ENCODE data around the gene ZSCAN29. TPM values are rescaled to one million over a fixed set of nuclear protein-coding genes. Genes with fewer than 3 reads are reported as not detected.

Gene ZSCAN29
- polyA plus RNA-seq, 1 donor from 2014 or later = 37.5 TPM

DNA sequence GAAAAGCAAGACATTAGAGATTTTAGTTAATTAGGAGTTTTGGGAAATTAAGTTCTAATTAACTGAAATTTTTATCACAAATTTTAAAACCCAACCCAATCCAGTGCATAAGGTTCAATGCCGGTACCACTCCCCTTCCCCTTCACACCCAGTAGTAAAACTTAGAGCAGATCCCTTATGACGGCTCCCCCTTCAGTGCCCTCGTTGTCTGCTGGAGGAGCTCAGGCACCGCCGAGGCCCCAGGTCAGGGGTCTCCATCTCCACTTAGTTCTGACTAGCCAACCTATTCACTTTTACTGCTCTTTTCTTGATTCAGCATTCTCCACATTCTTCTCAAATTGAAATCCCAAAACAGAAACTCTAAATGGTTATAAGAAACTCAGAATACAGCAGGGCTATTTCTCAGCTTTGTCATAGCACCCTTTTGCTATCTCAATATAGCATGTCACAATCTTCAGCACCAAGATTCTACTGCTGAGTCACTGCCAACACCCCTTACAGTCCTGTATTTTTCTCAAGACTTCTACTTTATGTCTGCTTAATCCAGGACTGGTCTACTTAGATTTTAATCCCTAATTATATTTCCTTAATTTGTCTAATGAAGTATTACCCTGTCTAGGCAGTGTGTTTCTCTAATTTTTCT, 39.9 kb upstream of the ZSCAN29 start:
- H3K9ac ChIP-seq (ENCODE audit: low read length) = no peak overlapping the region
- no peak overlapping the region for H3K4me3 ChIP-seq (ENCODE audit: low read length)
- TF ChIP-seq POLR2AphosphoS5 (IDR thresholded peaks at IDR 0.05) (no peak), MXI1 (conservative IDR thresholded peaks at IDR 0.05; ENCODE audit: poor library complexity, severe bottlenecking) (no peak), RAD21 (conservative IDR thresholded peaks at IDR 0.05) (no peak), EZH2 (IDR thresholded peaks at IDR 0.05; ENCODE audit: borderline replicate concordance, insufficient read depth, low read length, poor library complexity, severe bottlenecking) (no peak), CTCF (IDR thresholded peaks at IDR 0.05; ENCODE audit: poor library complexity, severe bottlenecking) (no peak), EP300 (conservative IDR thresholded peaks at IDR 0.05; ENCODE audit: poor library complexity, severe bottlenecking) (no peak), TAF1 (IDR thresholded peaks at IDR 0.05; ENCODE audit: low read depth) (no peak), SMC3 (conservative IDR thresholded peaks at IDR 0.05; ENCODE audit: poor library complexity) (no peak), REST (IDR thresholded peaks at IDR 0.05; ENCODE audit: borderline replicate concordance) (no peak)
- H3K27ac ChIP-seq (ENCODE audit: low read length) = no peak overlapping the region
- no peaks in the 10 kb centered on the region for H3K9me3 ChIP-seq (ENCODE audit: low read length)
- H4K20me1 ChIP-seq (ENCODE audit: insufficient read depth) = no peaks in the 10 kb centered on the region
- H3F3A ChIP-seq (ENCODE audit: insufficient read depth, low read length, poor library complexity, severe bottlenecking) = no peaks in the 10 kb centered on the region
- H3K4me2 ChIP-seq (ENCODE audit: low read length) = no peak overlapping the region
- H2AFZ ChIP-seq (ENCODE audit: low read depth, low read length) = no peak overlapping the region
- no peaks in the 10 kb centered on the region for H3K79me2 ChIP-seq (replicated peaks; ENCODE audit: insufficient read depth, low read length)
- no peaks in the 10 kb centered on the region for H3K27me3 ChIP-seq (ENCODE audit: insufficient read depth, low read depth, low read length)
- no peaks in the 10 kb centered on the region for H3K9me2 ChIP-seq (ENCODE audit: insufficient read depth, low read length)
- H3K36me3 ChIP-seq (ENCODE audit: insufficient read depth, low read length) = peaks cover 24% of the 10 kb centered on the region

DNA sequence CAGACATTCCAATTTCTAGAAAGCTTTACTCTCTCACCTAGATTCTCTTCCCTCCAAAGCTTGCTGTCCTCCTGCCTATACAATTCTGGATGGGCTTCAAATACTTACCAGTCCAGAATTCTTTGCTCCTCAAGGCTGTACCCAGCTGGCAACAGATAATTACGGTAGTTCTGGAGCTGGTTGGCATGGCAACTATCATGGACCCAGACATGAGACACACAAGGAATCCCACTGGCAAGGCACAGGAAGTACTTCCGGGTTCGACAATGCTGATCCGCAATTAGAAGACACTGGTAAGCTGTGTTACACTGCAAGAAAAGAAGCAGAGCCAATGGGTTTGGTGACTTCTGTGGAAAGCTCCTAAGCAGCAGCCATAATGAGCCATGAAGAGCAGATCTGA, 37.9 kb upstream of the ZSCAN29 start:
- Histone ChIP-seq H3K4me3 (ENCODE audit: low read length) (no peak overlapping the region), H3F3A (ENCODE audit: insufficient read depth, low read length, poor library complexity, severe bottlenecking) (no peaks in the 10 kb centered on the region), H3K4me2 (ENCODE audit: low read length) (no peak overlapping the region), H3K79me2 (replicated peaks; ENCODE audit: insufficient read depth, low read length) (no peaks in the 10 kb centered on the region), H3K9ac (ENCODE audit: low read length) (no peak overlapping the region), H3K9me2 (ENCODE audit: insufficient read depth, low read length) (no peaks in the 10 kb centered on the region), H3K36me3 (ENCODE audit: insufficient read depth, low read length) (peaks cover 30% of the 10 kb centered on the region), H3K9me3 (ENCODE audit: low read length) (no peaks in the 10 kb centered on the region), H3K27ac (ENCODE audit: low read length) (no peak overlapping the region), H2AFZ (ENCODE audit: low read depth, low read length) (no peak overlapping the region), H4K20me1 (ENCODE audit: insufficient read depth) (no peaks in the 10 kb centered on the region), H3K27me3 (ENCODE audit: insufficient read depth, low read depth, low read length) (no peaks in the 10 kb centered on the region)
- TF ChIP-seq POLR2AphosphoS5 (IDR thresholded peaks at IDR 0.05) = no peak
- no peak for TF ChIP-seq EZH2 (IDR thresholded peaks at IDR 0.05; ENCODE audit: borderline replicate concordance, insufficient read depth, low read length, poor library complexity, severe bottlenecking)
- TF ChIP-seq SMC3 (conservative IDR thresholded peaks at IDR 0.05; ENCODE audit: poor library complexity) = no peak
- TF ChIP-seq TAF1 (IDR thresholded peaks at IDR 0.05; ENCODE audit: low read depth) = no peak
- TF ChIP-seq REST (IDR thresholded peaks at IDR 0.05; ENCODE audit: borderline replicate concordance) = no peak

Measured in neural cell (in vitro differentiated cells).